HG02678 (cell line): Measurements from ENCODE around the gene WDPCP.
"Not testable (repeated sequence)": the region's sequence is repeated elsewhere in the genome, so short reads cannot be mapped to it uniquely, and the experiment has no call there.

Source experiments
- ATAC-seq: cut with Tn5 transposase; IDR thresholded peaks from one replicate; pipeline ENCODE4 v1.9.1; 2021; ENCODE audit warnings: mild to moderate bottlenecking, moderate library complexity; ENCODE audit not compliant: unreplicated experiment

The WDPCP gene

GRCh38 chr2:63588385-63589147 is at the start of gene WDPCP, which contains the start of gene MDH1:
TSS of gene WDPCP (minus strand) at chr2:63588477. CDS start at chr2:63588271, 206 bp downstream.
TSS of gene MDH1 (plus strand) at chr2:63588963. CDS start at chr2:63589044, 81 bp downstream.
- peak; percentile 88 for ATAC-seq

- ATAC-seq = no peak
These were observed 44.1 kb upstream of the WDPCP start for GRCh38 chr2:63632382-63632781.

- no peak for ATAC-seq
These were observed 43.2 kb upstream of the WDPCP start for GRCh38 chr2:63631501-63631900.

GRCh38 chr2:63628403-63628942 is 40.2 kb upstream of the WDPCP start:
- ATAC-seq = no peak

GRCh38 chr2:63627866-63628265 is 39.6 kb upstream of the WDPCP start:
- ATAC-seq = no peak

GRCh38 chr2:63623763-63624162 is 35.5 kb upstream of the WDPCP start:
- ATAC-seq = not testable (repeated sequence)

GRCh38 chr2:63622751-63623150 is 34.5 kb upstream of the WDPCP start:
- no peak for ATAC-seq

GRCh38 chr2:63619328-63619727 is 31.1 kb upstream of the WDPCP start:
- ATAC-seq = no peak

- no peak for ATAC-seq
These were observed 29.1 kb upstream of the WDPCP start for GRCh38 chr2:63617366-63617765.

- no peak for ATAC-seq
These were observed 27.0 kb upstream of the WDPCP start for GRCh38 chr2:63614983-63615945.

- no peak for ATAC-seq
These were observed 26.2 kb upstream of the WDPCP start for GRCh38 chr2:63614448-63614968.

- ATAC-seq = no peak
These were observed 25.2 kb upstream of the WDPCP start for GRCh38 chr2:63613391-63613901.

- ATAC-seq = no peak
These were observed 22.2 kb upstream of the WDPCP start for GRCh38 chr2:63610525-63610924.

GRCh38 chr2:63608865-63609264 is 20.6 kb upstream of the WDPCP start:
- not testable (repeated sequence) for ATAC-seq

GRCh38 chr2:63604666-63605065 is 16.4 kb upstream of the WDPCP start:
- ATAC-seq = no peak

- ATAC-seq = no peak
These were observed 12.7 kb upstream of the WDPCP start for GRCh38 chr2:63600881-63601460.

GRCh38 chr2:63598981-63599380 is 10.7 kb upstream of the WDPCP start:
- ATAC-seq = no peak

- ATAC-seq = no peak
These were observed 8.2 kb upstream of the WDPCP start for GRCh38 chr2:63596401-63596883.

- ATAC-seq = no peak
These were observed 6.4 kb upstream of the WDPCP start for GRCh38 chr2:63594660-63595059.

GRCh38 chr2:63591566-63592175 is 3.4 kb upstream of the WDPCP start:
- no peak for ATAC-seq
